HCT116 (cell line): ENCODE data around the gene MED23. TPM values are rescaled to one million over a fixed set of nuclear protein-coding genes. Genes with fewer than 3 reads are reported as not detected.

Source experiments
- ATAC-seq: fragments of 200-7000 bp; cut with Tn5 transposase; 2 replicates; pipeline ENCODE4 v1.9.1; 2020; ENCODE audit warnings: mild to moderate bottlenecking, moderate library complexity
- BruUV-seq: library from RNA; stranded (reverse); fragments of 400-500 nt; replicated peaks from 2 replicates; lab custom pipeline; 2021; lab: Mats Ljungman, UMichigan
- CTCF ChIA-PET: fragments of 300-600 bp; sonication (Branson Sonifier 250); formaldehyde crosslinking; loops from one replicate; lab custom pipeline; 2021; ENCODE audit warnings: antibody characterized with exemption; lab: Charles Lee
- POLR2A ChIA-PET: fragments of 300-600, 350-600 bp; sonication (Branson Sonifier 250); formaldehyde crosslinking; loops from one replicate; lab custom pipeline; 2021; ENCODE audit warnings: antibody characterized with exemption; lab: Charles Lee
- RAD21 ChIA-PET, 2 experiments: fragments of 300-600 bp; sonication (Branson Sonifier 250); formaldehyde crosslinking; loops; one replicate each; lab custom pipeline; 2023; ENCODE audit warnings: low total read pairs in 2 of 2; ENCODE audit not compliant: uncharacterized antibody in 2 of 2, unreplicated experiment in 2 of 2, low non-redundant PET in 1 of 2; lab: Charles Lee
- DNase-seq: peaks from one replicate; pipeline ENCODE4 v3.0.0-alpha.2; 2010; ENCODE audit warnings: low read depth, low spot score
- H2AFZ ChIP-seq: fragments of 200-600 bp; shearing (Covaris generic), sonication (generic); 2 replicates; pipeline ENCODE4 v1.6.1; 2017; ENCODE audit warnings: low read depth, mixed run types, mixed read lengths, antibody characterized with exemption, low read length; ENCODE audit not compliant: poor library complexity, severe bottlenecking
- H3K27ac ChIP-seq: 2 replicates; pipeline ENCODE4 v1.5.1; 2012; ENCODE audit warnings: low read depth, low read length
- H3K27me3 ChIP-seq: fragments of 200-600 bp; sonication (generic); 2 replicates; pipeline ENCODE4 v1.6.1; 2016; ENCODE audit warnings: mixed run types, low read length, mixed read lengths; ENCODE audit not compliant: insufficient read depth
- H3K36me3 ChIP-seq, 2 experiments: fragments of 200-500 bp in 1 of 2; fragments of 200-600 bp in 1 of 2; sonication (Bioruptor generic) in 1 of 2; sonication (generic) in 1 of 2; 2 replicates each; pipeline versions ENCODE4 v1.5.1 to v1.6.1; 2014 to 2016; ENCODE audit warnings: low read length in 2 of 2, inconsistent platforms in 1 of 2, mixed read lengths in 1 of 2, mixed run types in 1 of 2; ENCODE audit not compliant: insufficient read depth in 2 of 2, control insufficient read depth in 1 of 2
- H3K4me1 ChIP-seq, 2 experiments: fragments of 200-600 bp in 1 of 2; sonication (generic) in 1 of 2; 2 replicates each; pipeline versions ENCODE4 v1.5.1 to v1.6.1; 2012 to 2017; ENCODE audit warnings: low read length in 2 of 2, inconsistent platforms in 1 of 2, mild to moderate bottlenecking in 1 of 2, mixed read lengths in 1 of 2, mixed run types in 1 of 2, moderate library complexity in 1 of 2; ENCODE audit not compliant: insufficient read depth in 2 of 2, control insufficient read depth in 1 of 2
- H3K4me2 ChIP-seq: fragments of 200-600 bp; sonication (generic); 2 replicates; pipeline ENCODE4 v1.6.1; 2017; ENCODE audit warnings: mixed run types, low read length, mixed read lengths
- H3K4me3 ChIP-seq, 2 experiments: fragments of 200-600 bp in 1 of 2; sonication (generic) in 1 of 2; replicated peaks in 1 of 2; 2 replicates each; pipeline ENCODE4 v1.5.1; 2011 to 2016; ENCODE audit warnings: low read length in 2 of 2, control low read depth in 1 of 2, low read depth in 1 of 2, mild to moderate bottlenecking in 1 of 2, mixed read lengths in 1 of 2, mixed run types in 1 of 2
- H3K79me2 ChIP-seq: fragments of 200-600 bp; sonication (generic); 2 replicates; pipeline ENCODE4 v1.6.1; 2017; ENCODE audit warnings: mild to moderate bottlenecking, mixed run types, low read length, moderate library complexity, mixed read lengths; ENCODE audit not compliant: insufficient read depth
- H3K9ac ChIP-seq: fragments of 200-600 bp; sonication (generic); 2 replicates; pipeline ENCODE4 v1.6.1; 2016; ENCODE audit warnings: low read length, mixed read lengths
- H3K9me2 ChIP-seq: fragments of 200-600 bp; sonication (generic), shearing (Covaris generic); 2 replicates; pipeline ENCODE4 v1.6.1; 2017; ENCODE audit warnings: mixed run types, mild to moderate bottlenecking, moderate library complexity; ENCODE audit not compliant: insufficient read depth
- H3K9me3 ChIP-seq, 2 experiments: fragments of 200-500 bp in 1 of 2; fragments of 200-600 bp in 1 of 2; sonication (Bioruptor generic) in 1 of 2; sonication (generic) in 1 of 2; 2 replicates each; pipeline ENCODE4 v1.6.1; 2014 to 2017; ENCODE audit warnings: low read length in 2 of 2, mixed read lengths in 2 of 2, inconsistent platforms in 1 of 2, low read depth in 1 of 2, mild to moderate bottlenecking in 1 of 2, mixed run types in 1 of 2, moderate library complexity in 1 of 2; ENCODE audit not compliant: control insufficient read depth in 1 of 2, insufficient read depth in 1 of 2
- H4K20me1 ChIP-seq: fragments of 200-600 bp; sonication (generic), shearing (Covaris generic); 2 replicates; pipeline ENCODE4 v1.6.1; 2017; ENCODE audit warnings: mixed run types, mild to moderate bottlenecking, moderate library complexity; ENCODE audit not compliant: insufficient read depth
- CBX3 ChIP-seq: IDR thresholded peaks from 2 replicates; pipeline ENCODE4 v1.6.1; 2012; ENCODE audit warnings: low read depth
- CEBPB ChIP-seq: IDR thresholded peaks from 2 replicates; pipeline ENCODE4 v1.6.1; 2012; ENCODE audit warnings: low read depth
- EGR1 ChIP-seq: IDR thresholded peaks from 2 replicates; pipeline ENCODE4 v1.6.1; 2012; ENCODE audit warnings: low read depth
- EZH2 ChIP-seq: fragments of 200-600 bp; sonication (generic); IDR thresholded peaks from 2 replicates; pipeline ENCODE4 v1.6.1; 2017; ENCODE audit warnings: antibody characterized with exemption, mixed run types
- EZH2phosphoT487 ChIP-seq: fragments of 200-600 bp; IDR thresholded peaks from 2 replicates; pipeline ENCODE4 v1.6.1; 2018; ENCODE audit warnings: antibody characterized with exemption, borderline replicate concordance
- JUND ChIP-seq: IDR thresholded peaks from 2 replicates; pipeline ENCODE4 v1.6.1; 2012
- POLR2A ChIP-seq: IDR thresholded peaks from 2 replicates; pipeline ENCODE4 v1.7.0; 2011; ENCODE audit warnings: borderline replicate concordance; ENCODE audit not compliant: insufficient read depth, insufficient read length; ENCODE audit errors: extremely low read depth
- RAD21 ChIP-seq: IDR thresholded peaks from 2 replicates; pipeline ENCODE4 v1.6.1; 2012; ENCODE audit warnings: low read depth, mild to moderate bottlenecking
- REST ChIP-seq: IDR thresholded peaks from 2 replicates; pipeline ENCODE4 v1.6.1; 2012; ENCODE audit warnings: low read depth
- SIN3A ChIP-seq: IDR thresholded peaks from 2 replicates; pipeline ENCODE4 v1.6.1; 2012; ENCODE audit warnings: low read depth
- SP1 ChIP-seq: IDR thresholded peaks from 2 replicates; pipeline ENCODE4 v1.6.1; 2012; ENCODE audit warnings: low read depth
- SRF ChIP-seq: IDR thresholded peaks from 2 replicates; pipeline ENCODE4 v1.6.1; 2012; ENCODE audit warnings: low read depth
- TCF7L2 ChIP-seq: IDR thresholded peaks from 2 replicates; pipeline ENCODE4 v1.7.0; 2011; ENCODE audit warnings: borderline replicate concordance, inconsistent platforms; ENCODE audit not compliant: insufficient read depth, insufficient read length; ENCODE audit errors: extremely low read depth
- YY1 ChIP-seq: IDR thresholded peaks from 2 replicates; pipeline ENCODE4 v1.6.1; 2011; ENCODE audit warnings: low read length, low read depth, moderate library complexity, mild to moderate bottlenecking; ENCODE audit not compliant: insufficient replicate concordance; ENCODE audit errors: extremely low read depth
- ZNF274 ChIP-seq: fragments of 200-500 bp; sonication (Bioruptor generic); IDR thresholded peaks from 2 replicates; pipeline ENCODE4 v1.6.1; 2014; ENCODE audit warnings: mild to moderate bottlenecking, low read depth, low read length, inconsistent platforms
- intact Hi-C: fragments of 100-400 bp; cut with micrococcal nuclease; formaldehyde crosslinking; loops from 2 replicates; pipeline ENCODE4 v1.10.0; 2022
- total RNA-seq: library from RNA; stranded (reverse); gene quantifications from one replicate; pipeline ENCODE4 v1.2.1, GENCODE V29; 2021; ENCODE audit not compliant: unreplicated experiment
- TF ChIP-seq, protein P1 (sequence below): IDR thresholded peaks from 2 replicates; pipeline ENCODE4 v1.6.1; 2011; ENCODE audit warnings: mild to moderate bottlenecking, low read length, moderate library complexity; ENCODE audit not compliant: insufficient replicate concordance; ENCODE audit errors: extremely low read depth
- TF ChIP-seq, protein P2 (sequence below): IDR thresholded peaks from 2 replicates; pipeline ENCODE4 v1.6.1; 2012

MED23 gene
- total RNA-seq, 1 experiment from 2014 or later: 17.2 TPM

DNA sequence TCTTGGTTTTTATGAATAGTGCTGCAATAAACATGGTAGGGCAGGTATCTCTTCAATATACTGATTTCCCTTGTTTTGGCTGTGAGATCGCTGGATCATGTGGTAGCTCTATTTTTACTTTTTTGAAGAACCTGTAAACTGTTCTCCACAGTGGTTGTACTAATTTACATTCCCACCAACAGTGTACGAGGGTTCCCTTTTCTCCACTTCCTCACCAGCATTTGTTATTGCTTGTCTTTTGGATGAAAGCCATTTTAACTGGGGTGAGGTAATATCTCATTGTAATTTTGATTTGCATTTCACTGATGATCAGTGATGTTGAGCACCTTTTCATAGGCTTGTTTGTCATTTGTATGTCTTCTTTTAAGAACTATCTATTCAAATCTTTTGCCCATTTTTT is 63.0 kb downstream of the MED23 start:
- no peak overlapping the region for H3K4me2 ChIP-seq
- no peak overlapping the region for H3K9ac ChIP-seq
- no peaks in the 10 kb centered on the region for H4K20me1 ChIP-seq
- peaks cover 2% of the 10 kb centered on the region; the same call in 1 of the 2 replicates for H3K9me2 ChIP-seq
- H3K36me3 ChIP-seq: no peaks in the 10 kb centered on the region
- ATAC-seq (no peak), DNase-seq (no peak)
- TF ChIP-seq JUND (no peak), CBX3 (no peak), TCF7L2 (no peak), ZNF274 (no peak), SRF (no peak), POLR2A (no peak), YY1 (no peak), EZH2 (no peak), REST (no peak), SIN3A (no peak), SP1 (no peak), EZH2phosphoT487 (no peak), EGR1 (no peak), CEBPB (no peak), RAD21 (no peak)
- TF ChIP-seq, protein P1, sequence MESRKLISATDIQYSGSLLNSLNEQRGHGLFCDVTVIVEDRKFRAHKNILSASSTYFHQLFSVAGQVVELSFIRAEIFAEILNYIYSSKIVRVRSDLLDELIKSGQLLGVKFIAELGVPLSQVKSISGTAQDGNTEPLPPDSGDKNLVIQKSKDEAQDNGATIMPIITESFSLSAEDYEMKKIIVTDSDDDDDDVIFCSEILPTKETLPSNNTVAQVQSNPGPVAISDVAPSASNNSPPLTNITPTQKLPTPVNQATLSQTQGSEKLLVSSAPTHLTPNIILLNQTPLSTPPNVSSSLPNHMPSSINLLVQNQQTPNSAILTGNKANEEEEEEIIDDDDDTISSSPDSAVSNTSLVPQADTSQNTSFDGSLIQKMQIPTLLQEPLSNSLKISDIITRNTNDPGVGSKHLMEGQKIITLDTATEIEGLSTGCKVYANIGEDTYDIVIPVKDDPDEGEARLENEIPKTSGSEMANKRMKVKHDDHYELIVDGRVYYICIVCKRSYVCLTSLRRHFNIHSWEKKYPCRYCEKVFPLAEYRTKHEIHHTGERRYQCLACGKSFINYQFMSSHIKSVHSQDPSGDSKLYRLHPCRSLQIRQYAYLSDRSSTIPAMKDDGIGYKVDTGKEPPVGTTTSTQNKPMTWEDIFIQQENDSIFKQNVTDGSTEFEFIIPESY: no peak
- TF ChIP-seq, protein P2, sequence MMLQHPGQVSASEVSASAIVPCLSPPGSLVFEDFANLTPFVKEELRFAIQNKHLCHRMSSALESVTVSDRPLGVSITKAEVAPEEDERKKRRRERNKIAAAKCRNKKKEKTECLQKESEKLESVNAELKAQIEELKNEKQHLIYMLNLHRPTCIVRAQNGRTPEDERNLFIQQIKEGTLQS: no peak
- TF ChIP-seq, all 23 proteins: peak for 0
- CTCF ChIA-PET: no interaction called here
- H3K9me3 ChIP-seq: no peaks in the 10 kb centered on the region
- RAD21 ChIA-PET: no interaction called here
- H3K27ac ChIP-seq: no peak overlapping the region
- BruUV-seq: no TSS peak
- H3K4me1 ChIP-seq: no peaks in the 10 kb centered on the region
- intact Hi-C loops: no loop called here
- POLR2A ChIA-PET: no interaction called here
- H3K79me2 ChIP-seq: no peaks in the 10 kb centered on the region
- no peaks in the 10 kb centered on the region for H3K27me3 ChIP-seq
- no peak overlapping the region for H2AFZ ChIP-seq
- H3K4me3 ChIP-seq: no peak overlapping the region
